OCI-LY1 (cell line): ENCODE results near the gene OSBPL1A.

Experiments used
- H2AFZ ChIP-seq: fragments of 200-600 bp; sonication (generic), shearing (Covaris generic); 2 replicates; pipeline ENCODE4 v1.6.0; 2014; ENCODE audit warnings: antibody characterized with exemption, mild to moderate bottlenecking, low read length
- H3F3A ChIP-seq: fragments of 200-600 bp; sonication (generic), shearing (Covaris generic); 2 replicates; pipeline ENCODE4 v1.6.0; 2014; ENCODE audit warnings: mild to moderate bottlenecking, antibody characterized with exemption, low read length, moderate library complexity; ENCODE audit not compliant: insufficient read depth
- H3K27ac ChIP-seq: fragments of 200-600 bp; sonication (generic); 2 replicates; pipeline ENCODE4 v1.5.1; 2014; ENCODE audit warnings: low read length, mixed run types, mild to moderate bottlenecking, low read depth; ENCODE audit not compliant: poor library complexity, severe bottlenecking
- H3K27me3 ChIP-seq: fragments of 200-600 bp; sonication (generic); 2 replicates; pipeline ENCODE4 v1.6.0; 2014; ENCODE audit warnings: antibody characterized with exemption, mild to moderate bottlenecking, low read length, moderate library complexity; ENCODE audit not compliant: insufficient read depth
- H3K36me3 ChIP-seq: fragments of 200-600 bp; sonication (generic); 2 replicates; pipeline ENCODE4 v1.6.1; 2014; ENCODE audit warnings: mild to moderate bottlenecking, antibody characterized with exemption, low read length, moderate library complexity, mixed read lengths; ENCODE audit not compliant: insufficient read depth
- H3K4me1 ChIP-seq: fragments of 200-600 bp; sonication (generic); 2 replicates; pipeline ENCODE4 v1.5.1; 2014; ENCODE audit warnings: mild to moderate bottlenecking, low read length, moderate library complexity; ENCODE audit not compliant: insufficient read depth, severe bottlenecking
- H3K4me2 ChIP-seq: fragments of 200-600 bp; sonication (generic), shearing (Covaris generic); 2 replicates; pipeline ENCODE4 v1.6.1; 2014; ENCODE audit warnings: low read length
- H3K4me3 ChIP-seq: fragments of 200-600 bp; sonication (generic); 2 replicates; pipeline ENCODE4 v1.5.1; 2014; ENCODE audit warnings: low read length, low read depth, mild to moderate bottlenecking, mixed read lengths; ENCODE audit not compliant: poor library complexity, severe bottlenecking
- H3K79me2 ChIP-seq: fragments of 200-600 bp; shearing (Covaris generic); 2 replicates; pipeline ENCODE4 v1.6.1; 2016; ENCODE audit warnings: mixed run types, low read length, mixed read lengths; ENCODE audit not compliant: insufficient read depth
- H3K9ac ChIP-seq: fragments of 200-600 bp; sonication (generic), shearing (Covaris generic); 2 replicates; pipeline ENCODE4 v1.6.1; 2014; ENCODE audit warnings: mild to moderate bottlenecking, low read length, mixed read lengths
- H3K9me2 ChIP-seq: fragments of 200-600 bp; sonication (generic), shearing (Covaris generic); 2 replicates; pipeline ENCODE4 v1.6.1; 2014; ENCODE audit warnings: low read depth, mild to moderate bottlenecking, low read length, mixed read lengths
- H3K9me3 ChIP-seq: fragments of 200-600 bp; shearing (Covaris generic); 2 replicates; pipeline ENCODE4 v1.6.1; 2014; ENCODE audit warnings: low read length, mixed read lengths
- H4K20me1 ChIP-seq: fragments of 200-600 bp; sonication (generic), shearing (Covaris generic); 2 replicates; pipeline ENCODE4 v1.6.0; 2016; ENCODE audit warnings: mild to moderate bottlenecking, low read length; ENCODE audit not compliant: insufficient read depth
- CTCF ChIP-seq: fragments of 200-600 bp; sonication (generic), shearing (Covaris generic); IDR thresholded peaks from 2 replicates; pipeline ENCODE4 v1.5.1; 2017; ENCODE audit warnings: mild to moderate bottlenecking, antibody characterized with exemption, low read length, moderate library complexity, mixed read lengths
- EZH2 ChIP-seq: fragments of 200-600 bp; sonication (generic), shearing (Covaris generic); IDR thresholded peaks from 2 replicates; pipeline ENCODE4 v1.8.0; 2017; ENCODE audit warnings: borderline replicate concordance, mixed run types, mild to moderate bottlenecking, antibody characterized with exemption, low read length, moderate library complexity, mixed read lengths

The OSBPL1A gene

GRCh38 chr18:24354278-24354677 is 43.3 kb downstream of the OSBPL1A start:
- no peaks in the 10 kb centered on the region for H3K79me2 ChIP-seq
- no peak overlapping the region for H3K9ac ChIP-seq
- H3K9me2 ChIP-seq, result no peaks in the 10 kb centered on the region
- no peaks in the 10 kb centered on the region for H3K4me1 ChIP-seq
- TF ChIP-seq CTCF (no peak), EZH2 (no peak)
- H2AFZ ChIP-seq, result no peak overlapping the region
- H3K4me3 ChIP-seq, result no peak overlapping the region
- H4K20me1 ChIP-seq, result no peaks in the 10 kb centered on the region
- H3K36me3 ChIP-seq, result no peaks in the 10 kb centered on the region
- no peak overlapping the region for H3K4me2 ChIP-seq
- H3F3A ChIP-seq, result no peaks in the 10 kb centered on the region
- H3K9me3 ChIP-seq, result no peaks in the 10 kb centered on the region
- H3K27me3 ChIP-seq, result no peaks in the 10 kb centered on the region
- H3K27ac ChIP-seq, result no peak overlapping the region

- Histone ChIP-seq H3K36me3 (no peaks in the 10 kb centered on the region; the same call in 1 of the 2 replicates), H3K4me3 (no peak overlapping the region), H3K4me2 (no peak overlapping the region), H3K27me3 (no peaks in the 10 kb centered on the region), H3K9me2 (no peaks in the 10 kb centered on the region), H3K9me3 (no peaks in the 10 kb centered on the region), H3K27ac (no peak overlapping the region), H4K20me1 (no peaks in the 10 kb centered on the region), H3K79me2 (no peaks in the 10 kb centered on the region), H3K4me1 (no peaks in the 10 kb centered on the region), H3K9ac (no peak overlapping the region), H3F3A (no peaks in the 10 kb centered on the region), H2AFZ (no peak overlapping the region)
- TF ChIP-seq CTCF (no peak), EZH2 (no peak)
Measured at GRCh38 chr18:24346254-24346653, 51.4 kb downstream of the OSBPL1A start.

GRCh38 chr18:24344509-24344908 is 53.1 kb downstream of the OSBPL1A start:
- Histone ChIP-seq H3K36me3 (no peaks in the 10 kb centered on the region; the same call in 1 of the 2 replicates), H4K20me1 (no peaks in the 10 kb centered on the region), H3K79me2 (no peaks in the 10 kb centered on the region), H3K4me3 (no peak overlapping the region), H3K9me3 (no peaks in the 10 kb centered on the region), H3K4me1 (no peaks in the 10 kb centered on the region), H3K9me2 (no peaks in the 10 kb centered on the region), H3K4me2 (no peak overlapping the region), H3K27ac (no peak overlapping the region), H3K27me3 (no peaks in the 10 kb centered on the region), H3F3A (no peaks in the 10 kb centered on the region), H2AFZ (no peak overlapping the region), H3K9ac (no peak overlapping the region)
- TF ChIP-seq CTCF (no peak), EZH2 (no peak)
